ENCODE measurements around the gene MAP3K4. TPM values are rescaled to one million over a fixed set of nuclear protein-coding genes. Genes with fewer than 3 reads are reported as not detected.

Gene MAP3K4
- total RNA-seq, 1 donor from 2014 or later, result 56.7 TPM

DNA sequence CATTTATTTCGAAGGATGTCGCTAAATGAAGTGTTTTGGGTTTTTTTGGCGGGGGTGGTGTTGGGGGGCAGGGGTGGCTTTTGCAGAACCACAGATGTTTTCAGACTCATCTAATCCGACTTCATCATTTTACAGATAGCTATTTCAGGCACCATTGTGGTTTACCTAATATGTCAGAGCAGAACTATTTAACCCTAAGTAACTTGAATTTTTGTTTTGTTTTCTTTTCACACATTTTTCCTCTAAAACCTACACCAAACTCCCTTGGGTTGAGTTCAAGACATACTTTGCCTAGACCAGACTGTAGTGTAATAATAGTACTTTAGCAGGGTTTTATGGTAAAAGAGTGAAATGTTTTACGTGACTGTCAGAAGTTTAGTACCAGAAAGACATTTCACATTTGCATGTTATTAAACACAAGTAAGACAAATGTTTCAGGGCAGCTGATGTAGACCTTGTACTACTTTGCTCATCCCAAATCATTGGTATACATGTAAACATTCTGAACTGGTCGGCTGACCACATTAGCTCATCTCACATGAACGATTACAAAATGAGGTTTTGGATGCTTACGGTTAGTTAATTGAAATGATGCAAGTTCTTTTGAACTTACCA is 37.7 kb downstream of the MAP3K4 start:
- Histone ChIP-seq H3K27me3 (no peaks in the 10 kb centered on the region), H3K36me3 (no peaks in the 10 kb centered on the region), H3K27ac (peak overlapping the region; percentile 86), H3K4me3 (no peak overlapping the region), H3K4me1 (peaks cover 35% of the 10 kb centered on the region), H3K9me3 (no peaks in the 10 kb centered on the region)
- no peak for TF ChIP-seq POLR2A (IDR thresholded peaks at IDR 0.05)
- intact Hi-C loops (cut with DNase I), result no loop called here
- DNase-seq (ENCODE audit: extremely low spot score in 2 of 2), result no peak

DNA sequence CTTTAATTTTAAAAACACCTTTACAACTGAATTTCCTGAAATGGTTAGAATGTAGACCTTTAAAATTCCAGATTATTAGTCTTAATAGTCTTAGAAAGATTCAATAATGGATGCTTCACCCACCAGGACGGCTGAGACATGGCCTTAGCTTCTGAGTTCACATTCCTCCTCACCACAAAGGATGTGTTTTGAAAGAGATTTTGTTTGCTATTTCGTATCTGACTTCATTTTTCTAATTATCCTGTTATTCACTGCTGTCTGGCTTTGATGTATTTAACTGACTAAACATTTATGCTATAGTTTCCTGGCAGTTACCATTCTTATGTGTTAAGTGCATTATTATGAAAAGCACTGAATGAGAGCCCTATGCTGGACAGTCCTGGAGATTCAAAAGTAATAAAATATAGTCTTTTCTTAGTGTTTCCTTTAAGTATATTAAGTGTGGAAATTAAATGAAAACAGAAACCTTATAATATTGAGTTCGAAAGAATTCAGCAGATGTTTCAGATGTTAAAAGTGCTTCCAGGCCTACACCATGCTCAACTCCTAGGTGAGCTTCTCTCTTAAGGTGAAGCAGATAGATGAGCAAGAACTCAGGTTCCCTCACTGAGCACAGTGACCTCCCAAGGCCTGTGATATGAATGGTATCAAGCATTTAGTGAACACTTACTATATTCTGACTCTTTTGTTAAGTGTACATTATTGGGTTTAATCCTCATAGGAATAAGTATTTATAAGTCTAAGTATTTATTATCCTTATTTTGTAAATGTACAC is 40.3 kb downstream of the MAP3K4 start:
- Histone ChIP-seq H3K36me3 (peaks cover 0 to 6% of the 10 kb centered on the region in 2 donors), H3K4me3 (no peak overlapping the region), H3K4me1 (peaks cover 35% of the 10 kb centered on the region), H3K9me3 (no peaks in the 10 kb centered on the region), H3K27me3 (no peaks in the 10 kb centered on the region), H3K27ac (peak overlapping the region; percentile 86)
- DNase-seq (ENCODE audit: extremely low spot score in 2 of 2), result no peak
- intact Hi-C loops (cut with DNase I), result no loop called here
- TF ChIP-seq, protein P1, sequence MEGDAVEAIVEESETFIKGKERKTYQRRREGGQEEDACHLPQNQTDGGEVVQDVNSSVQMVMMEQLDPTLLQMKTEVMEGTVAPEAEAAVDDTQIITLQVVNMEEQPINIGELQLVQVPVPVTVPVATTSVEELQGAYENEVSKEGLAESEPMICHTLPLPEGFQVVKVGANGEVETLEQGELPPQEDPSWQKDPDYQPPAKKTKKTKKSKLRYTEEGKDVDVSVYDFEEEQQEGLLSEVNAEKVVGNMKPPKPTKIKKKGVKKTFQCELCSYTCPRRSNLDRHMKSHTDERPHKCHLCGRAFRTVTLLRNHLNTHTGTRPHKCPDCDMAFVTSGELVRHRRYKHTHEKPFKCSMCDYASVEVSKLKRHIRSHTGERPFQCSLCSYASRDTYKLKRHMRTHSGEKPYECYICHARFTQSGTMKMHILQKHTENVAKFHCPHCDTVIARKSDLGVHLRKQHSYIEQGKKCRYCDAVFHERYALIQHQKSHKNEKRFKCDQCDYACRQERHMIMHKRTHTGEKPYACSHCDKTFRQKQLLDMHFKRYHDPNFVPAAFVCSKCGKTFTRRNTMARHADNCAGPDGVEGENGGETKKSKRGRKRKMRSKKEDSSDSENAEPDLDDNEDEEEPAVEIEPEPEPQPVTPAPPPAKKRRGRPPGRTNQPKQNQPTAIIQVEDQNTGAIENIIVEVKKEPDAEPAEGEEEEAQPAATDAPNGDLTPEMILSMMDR (IDR thresholded peaks at IDR 0.05), result no peak
- TF ChIP-seq POLR2AphosphoS5 (IDR thresholded peaks at IDR 0.05; ENCODE audit: insufficient read depth in 1 of 2, low read depth in 1 of 2) (no peak), POLR2A (IDR thresholded peaks at IDR 0.05) (no peak)

DNA sequence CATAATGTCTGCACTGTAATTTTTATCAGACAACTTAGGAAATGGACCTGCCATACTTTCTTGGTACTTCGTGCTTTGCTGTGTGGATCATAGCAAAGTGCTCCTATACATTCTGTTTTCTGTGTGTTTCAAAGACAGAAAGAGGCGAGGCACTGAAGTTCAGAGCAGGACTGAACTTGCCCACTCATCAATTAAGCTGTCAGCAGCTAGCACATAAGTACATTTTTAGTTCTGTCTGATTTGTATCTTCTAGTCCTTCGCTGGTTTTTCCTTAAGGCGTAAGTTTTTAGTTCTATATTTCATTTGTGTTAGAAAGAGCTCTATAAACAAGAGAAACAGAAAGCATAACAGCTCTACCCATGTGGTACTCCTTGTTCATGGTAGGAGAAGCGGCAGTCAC is 42.1 kb downstream of the MAP3K4 start:
- no peaks in the 10 kb centered on the region for H3K9me3 ChIP-seq
- H3K27ac ChIP-seq, result peak overlapping the region; percentile 17
- intact Hi-C loops (cut with DNase I), result no loop called here
- peaks cover 43% of the 10 kb centered on the region for H3K4me1 ChIP-seq
- no peak for DNase-seq (ENCODE audit: extremely low spot score in 2 of 2)
- TF ChIP-seq POLR2AphosphoS5 (IDR thresholded peaks at IDR 0.05; ENCODE audit: insufficient read depth in 1 of 2, low read depth in 1 of 2), result no peak
- TF ChIP-seq, protein P1 (IDR thresholded peaks at IDR 0.05), result no peak
- TF ChIP-seq POLR2A (IDR thresholded peaks at IDR 0.05), result no peak
- peaks cover 0 to 17% of the 10 kb centered on the region in 2 donors for H3K36me3 ChIP-seq
- H3K4me3 ChIP-seq, result no peak overlapping the region
- no peaks in the 10 kb centered on the region for H3K27me3 ChIP-seq

DNA sequence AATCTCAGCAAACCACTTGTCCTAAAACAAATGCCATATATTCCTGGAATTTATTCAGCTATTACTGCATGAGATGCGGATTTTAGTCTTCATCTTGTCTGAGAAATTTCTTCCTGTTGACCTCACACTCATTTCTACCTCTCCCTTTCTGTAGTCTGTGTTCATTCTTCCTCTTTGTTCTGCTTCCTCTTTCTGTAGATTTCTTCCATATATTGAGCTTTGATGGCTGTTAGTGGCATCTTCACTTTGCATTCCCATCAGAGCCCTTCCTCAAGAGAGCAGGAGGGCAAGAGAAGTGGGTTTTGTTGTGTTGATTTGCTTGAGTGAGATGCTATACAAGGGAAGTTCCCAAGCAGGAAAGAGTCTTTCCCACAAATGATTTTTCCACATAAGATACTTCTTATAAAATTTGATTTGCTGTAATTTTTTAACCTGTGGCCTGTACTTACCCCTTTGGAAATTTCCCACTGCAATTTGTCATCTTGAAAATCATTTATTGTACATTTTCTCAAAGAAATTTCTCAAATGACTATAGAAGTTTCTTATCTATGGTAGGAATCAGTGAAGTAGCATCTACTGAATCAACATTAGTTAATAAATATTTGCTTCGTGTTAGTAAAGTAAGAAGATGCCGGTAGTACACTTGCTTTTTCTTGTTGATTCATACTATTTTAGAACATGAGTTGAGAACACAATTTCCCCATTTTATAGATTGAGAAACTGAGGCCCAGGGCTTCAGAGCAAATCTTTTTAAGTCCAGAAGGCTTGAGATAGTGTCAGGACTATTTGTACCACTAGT is 43.8 kb downstream of the MAP3K4 start:
- intact Hi-C loops (cut with DNase I), result no loop called here
- H3K9me3 ChIP-seq, result no peaks in the 10 kb centered on the region
- no peaks in the 10 kb centered on the region for H3K27me3 ChIP-seq
- TF ChIP-seq POLR2AphosphoS5 (IDR thresholded peaks at IDR 0.05; ENCODE audit: insufficient read depth in 1 of 2, low read depth in 1 of 2), result no peak
- DNase-seq (ENCODE audit: extremely low spot score in 2 of 2), result no peak
- peaks cover 0 to 25% of the 10 kb centered on the region in 2 donors for H3K36me3 ChIP-seq
- peaks cover 49% of the 10 kb centered on the region for H3K4me1 ChIP-seq
- no peak overlapping the region for H3K27ac ChIP-seq
- H3K4me3 ChIP-seq, result no peak overlapping the region

DNA sequence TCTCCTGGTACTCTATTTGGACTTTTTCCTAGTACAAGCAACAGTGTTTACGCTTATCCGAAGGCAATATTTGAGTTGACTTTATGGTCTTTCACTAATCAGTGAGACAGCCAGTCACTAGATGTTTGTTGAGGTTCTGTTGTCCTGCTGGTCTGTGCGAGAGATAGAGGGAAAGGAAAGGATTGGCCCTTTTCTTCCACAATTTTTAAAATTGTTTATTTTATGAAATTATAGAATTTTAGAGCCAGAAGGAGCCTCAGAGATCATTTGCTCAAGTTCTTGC is 44.4 kb downstream of the MAP3K4 start:
- intact Hi-C loops (cut with DNase I), result no loop called here
- no peak for TF ChIP-seq POLR2AphosphoS5 (IDR thresholded peaks at IDR 0.05; ENCODE audit: insufficient read depth in 1 of 2, low read depth in 1 of 2)

DNA sequence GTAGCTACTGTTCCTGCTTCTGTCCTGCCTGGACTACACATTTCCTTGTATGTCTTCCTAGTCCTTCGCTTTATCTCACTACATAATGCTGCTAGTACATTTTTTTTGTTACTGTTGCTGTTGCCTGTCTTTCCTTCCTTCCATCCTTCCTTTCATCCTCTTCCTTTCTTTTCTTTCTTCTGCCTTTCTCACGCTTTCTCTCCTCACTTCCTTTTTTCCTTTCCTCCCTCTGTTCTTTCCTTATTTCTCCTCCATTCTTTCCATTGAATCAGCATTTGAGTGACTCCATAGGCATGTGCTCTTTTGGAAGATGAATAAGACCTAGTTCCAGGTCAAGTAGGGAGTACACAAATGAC is 46.3 kb downstream of the MAP3K4 start:
- Histone ChIP-seq H3K4me3 (no peak overlapping the region), H3K9me3 (no peaks in the 10 kb centered on the region), H3K27me3 (no peaks in the 10 kb centered on the region), H3K4me1 (peaks cover 36% of the 10 kb centered on the region), H3K27ac (peak overlapping the region; percentile 74), H3K36me3 (peaks cover 0 to 25% of the 10 kb centered on the region in 2 donors)
- intact Hi-C loops (cut with DNase I), result no loop called here
- no peak for TF ChIP-seq POLR2A (IDR thresholded peaks at IDR 0.05)
- TF ChIP-seq, protein P1 (IDR thresholded peaks at IDR 0.05), result no peak
- no peak for TF ChIP-seq POLR2AphosphoS5 (IDR thresholded peaks at IDR 0.05; ENCODE audit: insufficient read depth in 1 of 2, low read depth in 1 of 2)
- no peak for DNase-seq (ENCODE audit: extremely low spot score in 2 of 2)

More for the DNA sequence above, 44.4 kb downstream of the MAP3K4 start:
- DNase-seq (ENCODE audit: extremely low spot score in 2 of 2), result no peak
- Histone ChIP-seq H3K36me3 (peaks cover 0 to 25% of the 10 kb centered on the region in 2 donors), H3K27ac (no peak overlapping the region), H3K4me3 (no peak overlapping the region), H3K9me3 (no peaks in the 10 kb centered on the region), H3K4me1 (peaks cover 48% of the 10 kb centered on the region), H3K27me3 (no peaks in the 10 kb centered on the region)

Measured in vagina (tissue), 2 donors.